Endothelial cell of umbilical vein (primary cell): ENCODE results near the gene METRNL. TPM values are rescaled to one million over a fixed set of nuclear protein-coding genes. Genes with fewer than 3 reads are reported as not detected.

Experiments used
- BruUV-seq: library from RNA; stranded (reverse); fragments of 400-500 nt; replicated peaks from 2 replicates; lab custom pipeline; 2021; lab: Mats Ljungman, UMichigan
- CTCF ChIA-PET: fragments of 300-600, 350-600 bp; sonication (Branson Sonifier 250); formaldehyde crosslinking; loops from one replicate; lab custom pipeline; 2021; ENCODE audit warnings: antibody characterized with exemption, inconsistent platforms; lab: Charles Lee
- POLR2A ChIA-PET: fragments of 300-600, 350-600 bp; sonication (Branson Sonifier 250); formaldehyde crosslinking; loops from one replicate; lab custom pipeline; 2021; ENCODE audit warnings: antibody characterized with exemption, inconsistent platforms; lab: Charles Lee
- DNase-seq: peaks from one replicate; pipeline ENCODE4 v3.0.0-alpha.2; 2011; ENCODE audit warnings: low read depth, low spot score
- FAIRE-seq: peaks from 2 replicates; lab custom pipeline; 2011; peaks lifted over from hg19 to GRCh38; lab: Jason Lieb, UNC
- H2AFZ ChIP-seq: 2 replicates; pipeline ENCODE4 v1.6.0; 2012; ENCODE audit warnings: low read depth, low read length, control low read depth, inconsistent platforms
- H3K27ac ChIP-seq: 2 replicates; pipeline ENCODE4 v1.5.1; 2011; ENCODE audit warnings: low read depth, mild to moderate bottlenecking, control low read depth, low read length, moderate library complexity; ENCODE audit not compliant: insufficient read depth
- H3K27me3 ChIP-seq, 2 experiments: 2 replicates each; pipeline versions ENCODE4 v1.6.0 to v1.6.1; 2011; ENCODE audit warnings: low read length in 2 of 2, mixed read lengths in 1 of 2; ENCODE audit not compliant: control insufficient read depth in 2 of 2, insufficient read depth in 2 of 2
- H3K36me3 ChIP-seq, 2 experiments: 2 replicates in 1 of 2; 3 replicates in 1 of 2; pipeline ENCODE4 v1.5.1; 2011; ENCODE audit warnings: low read length in 2 of 2, mild to moderate bottlenecking in 1 of 2, moderate library complexity in 1 of 2; ENCODE audit not compliant: control insufficient read depth in 2 of 2, insufficient read depth in 2 of 2; ENCODE audit errors: extremely low read depth in 1 of 2
- H3K4me1 ChIP-seq: 3 replicates; pipeline ENCODE4 v1.5.1; 2011; ENCODE audit warnings: mild to moderate bottlenecking, low read length; ENCODE audit not compliant: control insufficient read depth, insufficient read depth; ENCODE audit errors: extremely low read depth
- H3K4me2 ChIP-seq: 2 replicates; pipeline ENCODE4 v1.6.1; 2011; ENCODE audit warnings: low read length, control low read depth, mixed read lengths; ENCODE audit not compliant: insufficient read depth
- H3K4me3 ChIP-seq, 3 experiments: fragments of 200-600 bp in 1 of 3; sonication (generic), shearing (Covaris generic) in 1 of 3; replicated peaks in 1 of 3; 2 replicates each; pipeline ENCODE4 v1.5.1; 2011 to 2016; ENCODE audit warnings: control low read depth in 3 of 3, low read length in 3 of 3, mild to moderate bottlenecking in 2 of 3, inconsistent platforms in 1 of 3, low read depth in 1 of 3, moderate library complexity in 1 of 3; ENCODE audit not compliant: insufficient read depth in 1 of 3
- H3K79me2 ChIP-seq: 2 replicates; pipeline ENCODE4 v1.6.0; 2012; ENCODE audit warnings: low read length, inconsistent platforms; ENCODE audit not compliant: control insufficient read depth, insufficient read depth
- H3K9ac ChIP-seq: replicated peaks from 2 replicates; pipeline ENCODE3; 2011; ENCODE audit warnings: low read length, control low read depth; ENCODE audit not compliant: insufficient read depth; ENCODE audit errors: extremely low read depth
- H3K9me1 ChIP-seq: replicated peaks from 3 replicates; pipeline ENCODE4 v1.6.0; 2011; ENCODE audit warnings: mild to moderate bottlenecking, low read length; ENCODE audit not compliant: control insufficient read depth, insufficient read depth; ENCODE audit errors: extremely low read depth
- H3K9me3 ChIP-seq: replicated peaks from 2 replicates; pipeline ENCODE4 v1.5.1; 2012; ENCODE audit warnings: low read length, inconsistent platforms; ENCODE audit not compliant: control insufficient read depth, insufficient read depth
- H4K20me1 ChIP-seq: replicated peaks from 2 replicates; pipeline ENCODE3; 2011; ENCODE audit warnings: mild to moderate bottlenecking, low read length; ENCODE audit not compliant: control insufficient read depth, insufficient read depth; ENCODE audit errors: extremely low read depth
- EZH2 ChIP-seq: IDR thresholded peaks from 2 replicates; pipeline ENCODE4 v1.6.1; 2012; ENCODE audit warnings: borderline replicate concordance, low read depth, mild to moderate bottlenecking, moderate library complexity, low read length, inconsistent platforms; ENCODE audit not compliant: severe bottlenecking
- FOS ChIP-seq: IDR thresholded peaks from 2 replicates; pipeline ENCODE4 v1.6.1; 2011; ENCODE audit warnings: mild to moderate bottlenecking, low read length, moderate library complexity, borderline replicate concordance; ENCODE audit not compliant: insufficient read depth
- GATA2 ChIP-seq: IDR thresholded peaks from 2 replicates; pipeline ENCODE4 v1.7.0; 2011; ENCODE audit warnings: low read depth, mild to moderate bottlenecking, moderate library complexity, mixed read lengths, low read length; ENCODE audit not compliant: insufficient read length, insufficient read depth
- JUN ChIP-seq: IDR thresholded peaks from 2 replicates; pipeline ENCODE4 v1.6.1; 2011; ENCODE audit warnings: borderline replicate concordance, low read depth; ENCODE audit not compliant: insufficient read length, insufficient read depth
- MYC ChIP-seq: IDR thresholded peaks from one replicate; pipeline ENCODE4 v1.6.1; 2011; ENCODE audit warnings: mild to moderate bottlenecking, low read depth, low read length
- POLR2A ChIP-seq: IDR thresholded peaks from 2 replicates; pipeline ENCODE4 v1.6.1; 2012; ENCODE audit warnings: low read depth, mild to moderate bottlenecking, control low read depth, low read length
- POLR2AphosphoS5 ChIP-seq: IDR thresholded peaks from 2 replicates; pipeline ENCODE4 v1.6.1; 2012; ENCODE audit warnings: low read depth, mild to moderate bottlenecking, control low read depth, low read length, moderate library complexity; ENCODE audit not compliant: insufficient read depth
- dilution Hi-C: fragments of 300-500 bp; cut with MboI; formaldehyde crosslinking; loops from one replicate; pipeline ENCODE4 v1.15.0; 2019; ENCODE audit warnings: low sequenced_read_pairs; ENCODE audit not compliant: extremely low pct_ligation_motif_present
- intact Hi-C: fragments of 100-400 bp; cut with micrococcal nuclease; formaldehyde crosslinking; loops from one replicate; pipeline ENCODE4 v1.10.0; 2022
- polyA plus RNA-seq, 4 experiments: library from polyadenylated mRNA; depleted of rRNA in 3 of 4; stranded (reverse) in 3 of 4; unstranded in 1 of 4; fragments of >200 nt; gene quantifications; 2 replicates each; pipeline versions ENCODE4 v1.2.1 to v1.2.3, GENCODE V29; 2011 to 2012; ENCODE audit warnings: missing spikeins in 1 of 4
- total RNA-seq: library from RNA; stranded (reverse); gene quantifications from 2 replicates; pipeline ENCODE4 v1.2.3, GENCODE V29; 2021
- TF ChIP-seq, protein P1 (sequence below), 2 donors: IDR thresholded peaks; 1 replicate in 1 of 2; 2 replicates in 1 of 2; pipeline ENCODE4 v1.5.1; 2011; ENCODE audit warnings: low read length in 2 of 2, mild to moderate bottlenecking in 2 of 2, moderate library complexity in 2 of 2, control low read depth in 1 of 2, inconsistent platforms in 1 of 2, low read depth in 1 of 2; ENCODE audit not compliant: insufficient read depth in 1 of 2; ENCODE audit errors: extremely low read depth in 1 of 2
- TF ChIP-seq, protein P2 (sequence below): IDR thresholded peaks from 2 replicates; pipeline ENCODE4 v1.6.1; 2011; ENCODE audit not compliant: insufficient read depth, insufficient read length

The METRNL gene
- total and polyA plus RNA-seq, 2 donors (not counting 3 experiments of a cell fraction or from before 2014, with no cell fraction given), result 29.5 to 54.4 TPM

DNA sequence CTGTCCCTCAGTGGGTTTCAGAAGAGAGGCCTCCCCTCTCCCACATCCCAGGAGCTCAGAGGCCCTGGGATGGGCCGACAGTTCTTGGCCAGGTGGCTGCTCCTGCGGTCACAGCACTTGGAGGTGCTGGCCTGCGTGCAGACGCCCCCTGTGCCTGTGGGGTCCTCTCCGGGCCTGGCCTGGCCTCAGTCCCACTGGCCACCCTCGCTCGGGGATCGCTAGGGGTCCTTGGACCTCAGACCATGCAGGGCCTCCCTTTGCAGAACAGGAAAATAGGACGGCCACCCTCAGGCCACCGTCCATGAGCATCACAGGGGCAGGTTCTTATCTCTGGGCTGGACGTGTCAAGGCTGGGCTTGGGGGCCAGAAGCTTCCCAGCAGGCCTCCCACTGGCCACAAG lies 30.0 kb downstream of the METRNL start:
- Histone ChIP-seq H2AFZ (no peak overlapping the region), H3K27ac (peak overlapping the region; percentile 11)

More for the DNA sequence above, 30.0 kb downstream of the METRNL start:
- Histone ChIP-seq H4K20me1 (no peaks in the 10 kb centered on the region), H3K27me3 (no peaks in the 10 kb centered on the region), H3K9me1 (no peaks in the 10 kb centered on the region), H3K4me3 (no peak overlapping the region), H3K4me1 (peaks cover 23% of the 10 kb centered on the region), H3K79me2 (no peaks in the 10 kb centered on the region), H3K4me2 (no peak overlapping the region), H3K36me3 (no peaks in the 10 kb centered on the region), H3K9me3 (no peaks in the 10 kb centered on the region), H3K9ac (no peak overlapping the region)
- FAIRE-seq (no peak), DNase-seq (no peak)
- ChIA-PET POLR2A (interaction anchor here (0.7 kb wide), 1 partner anchor 46 kb away, joined by 4 read pairs; no protein-coding TSS in a partner anchor), CTCF (no interaction called here)
- BruUV-seq, result no TSS peak
- TF ChIP-seq FOS (no peak), MYC (no peak), GATA2 (no peak), POLR2A (no peak), JUN (no peak), POLR2AphosphoS5 (no peak), EZH2 (no peak)
- TF ChIP-seq, protein P1, sequence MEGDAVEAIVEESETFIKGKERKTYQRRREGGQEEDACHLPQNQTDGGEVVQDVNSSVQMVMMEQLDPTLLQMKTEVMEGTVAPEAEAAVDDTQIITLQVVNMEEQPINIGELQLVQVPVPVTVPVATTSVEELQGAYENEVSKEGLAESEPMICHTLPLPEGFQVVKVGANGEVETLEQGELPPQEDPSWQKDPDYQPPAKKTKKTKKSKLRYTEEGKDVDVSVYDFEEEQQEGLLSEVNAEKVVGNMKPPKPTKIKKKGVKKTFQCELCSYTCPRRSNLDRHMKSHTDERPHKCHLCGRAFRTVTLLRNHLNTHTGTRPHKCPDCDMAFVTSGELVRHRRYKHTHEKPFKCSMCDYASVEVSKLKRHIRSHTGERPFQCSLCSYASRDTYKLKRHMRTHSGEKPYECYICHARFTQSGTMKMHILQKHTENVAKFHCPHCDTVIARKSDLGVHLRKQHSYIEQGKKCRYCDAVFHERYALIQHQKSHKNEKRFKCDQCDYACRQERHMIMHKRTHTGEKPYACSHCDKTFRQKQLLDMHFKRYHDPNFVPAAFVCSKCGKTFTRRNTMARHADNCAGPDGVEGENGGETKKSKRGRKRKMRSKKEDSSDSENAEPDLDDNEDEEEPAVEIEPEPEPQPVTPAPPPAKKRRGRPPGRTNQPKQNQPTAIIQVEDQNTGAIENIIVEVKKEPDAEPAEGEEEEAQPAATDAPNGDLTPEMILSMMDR (IDR thresholded peaks at IDR 0.05; ENCODE audit: extremely low read depth in 1 of 2, insufficient read depth in 1 of 2, low read depth in 1 of 2, low read length in 2 of 2), result no peak
- TF ChIP-seq, protein P2, sequence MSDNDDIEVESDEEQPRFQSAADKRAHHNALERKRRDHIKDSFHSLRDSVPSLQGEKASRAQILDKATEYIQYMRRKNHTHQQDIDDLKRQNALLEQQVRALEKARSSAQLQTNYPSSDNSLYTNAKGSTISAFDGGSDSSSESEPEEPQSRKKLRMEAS, result no peak
- intact Hi-C loops (loop anchor here (2.0 kb wide), 1 partner anchor 59 kb away; no protein-coding TSS in a partner anchor), dilution Hi-C loops (no loop called here)
